Prostate gland (tissue), 2 donors: Measurements from ENCODE around the gene STAT5B. TPM values are rescaled to one million over a fixed set of nuclear protein-coding genes. Genes with fewer than 3 reads are reported as not detected.

Source experiments
- DNase-seq: peaks from one replicate; pipeline ENCODE4 v3.0.0-alpha.2; 2019; ENCODE audit warnings: low spot score
- H3K27ac ChIP-seq, 2 donors: fragments of 200-600 bp; sonication (generic); 2 replicates each; pipeline ENCODE4 v1.5.1; 2017 to 2019
- H3K27me3 ChIP-seq: fragments of 200-600 bp; sonication (generic); replicated peaks from 2 replicates; pipeline ENCODE4 v1.5.1; 2019; ENCODE audit not compliant: insufficient read depth
- H3K36me3 ChIP-seq, 2 donors: fragments of 200-600 bp; sonication (generic); 1 replicate in 1 of 2; 2 replicates in 1 of 2; pipeline versions ENCODE4 v1.5.1 to v1.8.1; 2017 to 2019
- H3K4me1 ChIP-seq: fragments of 200-600 bp; sonication (generic); replicated peaks from 2 replicates; pipeline ENCODE4 v1.5.1; 2019
- H3K4me3 ChIP-seq, 2 donors: fragments of 200-600 bp; sonication (generic); 2 replicates each; pipeline ENCODE4 v1.5.1; 2017 to 2019
- H3K9me3 ChIP-seq: fragments of 200-600 bp; sonication (generic); 2 replicates; pipeline ENCODE4 v1.5.1; 2017
- POLR2A ChIP-seq: fragments of 450-650 bp; IDR thresholded peaks from one replicate; pipeline ENCODE4 v1.6.1; 2016; ENCODE audit warnings: antibody characterized with exemption, mild to moderate bottlenecking
- POLR2AphosphoS5 ChIP-seq: sonication (generic); formaldehyde crosslinking; IDR thresholded peaks from one replicate; pipeline ENCODE4 v1.6.1; 2017; ENCODE audit warnings: antibody characterized with exemption
- WGBS: methylation state at CpG from one replicate; pipeline ENCODE4 v1.1.5; 2018; 5-methylcytosine and 5-hydroxymethylcytosine counted together
- intact Hi-C: fragments of 100-400 bp; cut with DNase I; formaldehyde crosslinking; loops from one replicate; pipeline ENCODE4 v1.14.2; 2022
- total RNA-seq, 2 donors: library from RNA; depleted of rRNA; stranded (reverse); fragments of >200 nt; gene quantifications; one replicate each; pipeline ENCODE4 v1.1.0, GENCODE V29; 2016
- TF ChIP-seq, protein P1 (sequence below), 4 experiments: fragments of 200-600 bp in 2 of 4; fragments of 450-650 bp in 2 of 4; sonication (generic) in 2 of 4; IDR thresholded peaks; 1 replicate in 3 of 4; 2 replicates in 1 of 4; pipeline ENCODE4 v1.5.1; 2016 to 2019; ENCODE audit warnings: antibody characterized with exemption in 4 of 4, mild to moderate bottlenecking in 2 of 4, moderate library complexity in 2 of 4

Gene STAT5B
- total RNA-seq, 2 donors from 2014 or later, result 58.0 to 83.8 TPM

DNA sequence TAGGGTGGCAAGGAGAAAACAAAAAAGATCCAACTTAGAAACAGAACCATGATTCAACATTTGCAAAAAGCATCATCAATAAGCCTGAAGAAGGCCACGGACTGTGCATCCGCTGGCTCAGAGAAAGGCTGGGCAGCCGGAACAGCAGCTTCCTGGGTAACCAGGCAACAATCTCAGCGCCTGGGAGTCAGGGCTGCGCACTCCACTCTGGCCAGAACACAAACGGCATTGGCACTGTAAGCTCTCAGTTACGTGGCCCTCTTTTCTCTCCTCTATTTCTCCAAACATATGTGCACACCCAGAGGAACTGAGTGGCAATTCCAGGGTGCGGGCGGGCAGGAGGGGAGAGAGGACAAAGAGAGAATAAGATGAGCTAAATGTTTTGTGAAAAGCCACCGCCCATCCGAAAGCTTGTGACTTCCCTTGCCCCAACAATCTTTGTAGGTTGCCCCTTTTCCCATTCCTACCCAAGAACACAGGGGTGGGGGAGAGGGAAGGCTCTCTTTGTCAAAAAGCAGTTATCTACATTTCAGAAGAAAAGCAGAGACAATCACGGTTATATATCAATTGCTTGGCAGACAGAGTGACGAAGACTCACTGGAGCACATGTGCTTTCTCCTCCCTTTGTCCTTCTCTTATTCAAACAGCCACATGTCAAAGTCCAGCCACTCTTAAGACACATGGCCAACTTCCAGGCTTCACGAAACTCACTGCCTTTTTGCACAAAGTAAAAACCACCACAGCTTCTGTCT lies 75.3 kb downstream of the STAT5B start:
- H3K36me3 ChIP-seq, result peaks cover 0 to 5% of the 10 kb centered on the region in 2 donors
- no peaks in the 10 kb centered on the region for H3K9me3 ChIP-seq
- TF ChIP-seq POLR2A (no peak), POLR2AphosphoS5 (no peak)
- TF ChIP-seq, protein P1, sequence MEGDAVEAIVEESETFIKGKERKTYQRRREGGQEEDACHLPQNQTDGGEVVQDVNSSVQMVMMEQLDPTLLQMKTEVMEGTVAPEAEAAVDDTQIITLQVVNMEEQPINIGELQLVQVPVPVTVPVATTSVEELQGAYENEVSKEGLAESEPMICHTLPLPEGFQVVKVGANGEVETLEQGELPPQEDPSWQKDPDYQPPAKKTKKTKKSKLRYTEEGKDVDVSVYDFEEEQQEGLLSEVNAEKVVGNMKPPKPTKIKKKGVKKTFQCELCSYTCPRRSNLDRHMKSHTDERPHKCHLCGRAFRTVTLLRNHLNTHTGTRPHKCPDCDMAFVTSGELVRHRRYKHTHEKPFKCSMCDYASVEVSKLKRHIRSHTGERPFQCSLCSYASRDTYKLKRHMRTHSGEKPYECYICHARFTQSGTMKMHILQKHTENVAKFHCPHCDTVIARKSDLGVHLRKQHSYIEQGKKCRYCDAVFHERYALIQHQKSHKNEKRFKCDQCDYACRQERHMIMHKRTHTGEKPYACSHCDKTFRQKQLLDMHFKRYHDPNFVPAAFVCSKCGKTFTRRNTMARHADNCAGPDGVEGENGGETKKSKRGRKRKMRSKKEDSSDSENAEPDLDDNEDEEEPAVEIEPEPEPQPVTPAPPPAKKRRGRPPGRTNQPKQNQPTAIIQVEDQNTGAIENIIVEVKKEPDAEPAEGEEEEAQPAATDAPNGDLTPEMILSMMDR (IDR thresholded peaks at IDR 0.05), result no peak
- DNase-seq, result no peak
- H3K27ac ChIP-seq, result no peak overlapping the region
- H3K27me3 ChIP-seq, result no peaks in the 10 kb centered on the region
- no peaks in the 10 kb centered on the region for H3K4me1 ChIP-seq
- H3K4me3 ChIP-seq, result no peak overlapping the region
- intact Hi-C loops, result no loop called here
- WGBS, result 62% methylated on average over 14 of the region's 14 CpGs

GRCh38 chr17:42199416-42200011 lies 76.7 kb downstream of the STAT5B start:
- DNase-seq, result no peak
- H3K4me3 ChIP-seq, result no peak overlapping the region
- H3K9me3 ChIP-seq, result no peaks in the 10 kb centered on the region
- intact Hi-C loops, result no loop called here
- TF ChIP-seq POLR2AphosphoS5, result no peak
- no peak for TF ChIP-seq POLR2A
- TF ChIP-seq, protein P1 (IDR thresholded peaks at IDR 0.05), result no peak
- H3K36me3 ChIP-seq, result peaks cover 0 to 5% of the 10 kb centered on the region in 2 donors
- no peaks in the 10 kb centered on the region for H3K4me1 ChIP-seq
- 81% methylated on average over 12 of the region's 12 CpGs for WGBS
- H3K27me3 ChIP-seq, result no peaks in the 10 kb centered on the region
- no peak overlapping the region for H3K27ac ChIP-seq

GRCh38 chr17:42198897-42199296 lies 77.3 kb downstream of the STAT5B start:
- Histone ChIP-seq H3K9me3 (no peaks in the 10 kb centered on the region), H3K4me1 (no peaks in the 10 kb centered on the region), H3K4me3 (no peak overlapping the region), H3K27ac (no peak overlapping the region), H3K36me3 (peaks cover 0 to 5% of the 10 kb centered on the region in 2 donors), H3K27me3 (no peaks in the 10 kb centered on the region)
- no peak for TF ChIP-seq POLR2AphosphoS5
- TF ChIP-seq, protein P1 (IDR thresholded peaks at IDR 0.05), result no peak
- no peak for TF ChIP-seq POLR2A
- DNase-seq, result no peak
- intact Hi-C loops, result no loop called here
- 67% methylated on average over 4 of the region's 4 CpGs for WGBS

GRCh38 chr17:42197564-42198156 lies 78.5 kb downstream of the STAT5B start:
- Histone ChIP-seq H3K27me3 (no peaks in the 10 kb centered on the region), H3K4me1 (no peaks in the 10 kb centered on the region), H3K27ac (no peak overlapping the region), H3K4me3 (no peak overlapping the region), H3K36me3 (peaks cover 0 to 5% of the 10 kb centered on the region in 2 donors), H3K9me3 (no peaks in the 10 kb centered on the region)
- DNase-seq, result no peak
- intact Hi-C loops, result no loop called here
- TF ChIP-seq POLR2A (no peak), POLR2AphosphoS5 (no peak)
- TF ChIP-seq, protein P1 (IDR thresholded peaks at IDR 0.05), result no peak
- WGBS, result 92% methylated on average over 8 of the region's 8 CpGs
